Measurements from ENCODE around the gene DTX2. TPM values are rescaled to one million over a fixed set of nuclear protein-coding genes. Genes with fewer than 3 reads are reported as not detected.

Gene DTX2
- total RNA-seq, 1 experiment from 2014 or later, result 37.4 TPM

DNA sequence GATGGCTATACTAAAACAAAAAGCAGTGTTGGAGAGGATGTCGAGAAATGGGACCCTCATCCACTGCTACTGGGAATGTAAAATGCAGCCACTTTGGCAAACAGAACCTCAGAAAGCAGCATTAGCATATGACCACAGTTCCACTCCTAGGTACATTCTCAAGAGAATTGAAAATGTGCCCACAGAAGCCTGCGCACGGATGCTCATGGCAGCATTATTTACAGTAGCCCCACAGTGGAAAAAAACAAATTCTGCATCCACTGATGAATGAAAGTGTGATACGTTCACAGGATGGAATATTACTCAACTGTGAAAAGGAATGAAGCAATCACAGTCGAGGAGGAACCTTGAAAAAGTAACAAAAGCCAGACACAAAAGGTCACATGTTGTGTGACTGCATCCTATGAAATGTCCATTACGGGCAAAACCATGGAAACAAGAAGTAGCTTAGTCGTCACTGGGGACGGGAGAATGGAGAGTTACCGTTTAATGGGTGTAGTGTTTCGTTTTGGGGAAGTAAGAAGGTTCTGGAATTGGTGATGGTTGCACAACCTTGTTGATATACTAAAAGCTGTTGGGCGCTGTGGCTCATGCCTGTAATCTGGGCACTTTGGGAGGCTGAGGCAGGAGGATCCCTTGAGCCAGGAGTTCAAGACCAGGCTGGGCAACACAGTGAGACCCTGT is 46.4 kb downstream of the DTX2 start:
- H3K27me3 ChIP-seq (ENCODE audit: insufficient read depth, low read length), result no peaks in the 10 kb centered on the region
- intact Hi-C loops (cut with micrococcal nuclease), result no loop called here
- H3K4me1 ChIP-seq (ENCODE audit: control insufficient read depth in 1 of 2, insufficient read depth in 2 of 2, low read length in 2 of 2), result peaks cover 16% of the 10 kb centered on the region in 2 experiments
- H3K4me2 ChIP-seq (ENCODE audit: low read length), result no peak overlapping the region
- H3K79me2 ChIP-seq (ENCODE audit: insufficient read depth, low read length), result no peaks in the 10 kb centered on the region
- no peaks in the 10 kb centered on the region for H3K9me3 ChIP-seq (ENCODE audit: control insufficient read depth in 1 of 2, insufficient read depth in 1 of 2, low read depth in 1 of 2, low read length in 2 of 2)
- RAD21 ChIA-PET (ENCODE audit: low non-redundant PET in 1 of 2, low total read pairs in 2 of 2, uncharacterized antibody in 2 of 2, unreplicated experiment in 2 of 2), result no interaction called here
- H3K27ac ChIP-seq (ENCODE audit: low read depth, low read length), result no peak overlapping the region
- ATAC-seq (no peak), DNase-seq (ENCODE audit: low read depth, low spot score) (no peak)
- TSS peak; percentile 30 for BruUV-seq (replicated peaks)
- POLR2A ChIA-PET, result no interaction called here
- no peaks in the 10 kb centered on the region for H4K20me1 ChIP-seq (ENCODE audit: insufficient read depth)
- H3K9ac ChIP-seq (ENCODE audit: low read length), result no peak overlapping the region
- CTCF ChIA-PET, result no interaction called here
- H3K4me3 ChIP-seq (replicated peaks in 1 of 2; ENCODE audit: low read depth in 1 of 2, low read length in 2 of 2), result no peak overlapping the region
- TF ChIP-seq ZNF274 (IDR thresholded peaks at IDR 0.05; ENCODE audit: low read depth, low read length) (no peak), MAX (IDR thresholded peaks at IDR 0.05) (no peak), ZFX (IDR thresholded peaks at IDR 0.05) (no peak), FOSL1 (IDR thresholded peaks at IDR 0.05; ENCODE audit: low read depth) (no peak), POLR2AphosphoS5 (IDR thresholded peaks at IDR 0.05; ENCODE audit: low read depth, low read length) (no peak), ELF1 (IDR thresholded peaks at IDR 0.05; ENCODE audit: borderline replicate concordance, low read depth) (no peak), POLR2A (IDR thresholded peaks at IDR 0.05; ENCODE audit: borderline replicate concordance, extremely low read depth, insufficient read depth, insufficient read length) (no peak), EZH2 (IDR thresholded peaks at IDR 0.05) (no peak), TCF7L2 (IDR thresholded peaks at IDR 0.05; ENCODE audit: borderline replicate concordance, extremely low read depth, insufficient read depth, insufficient read length) (no peak), ZBTB33 (IDR thresholded peaks at IDR 0.05; ENCODE audit: extremely low read depth, insufficient replicate concordance, low read length) (no peak), ATF3 (IDR thresholded peaks at IDR 0.05) (no peak), SIN3A (IDR thresholded peaks at IDR 0.05; ENCODE audit: low read depth) (no peak), CEBPB (IDR thresholded peaks at IDR 0.05; ENCODE audit: low read depth) (no peak), CBX3 (IDR thresholded peaks at IDR 0.05; ENCODE audit: low read depth) (no peak), SRF (IDR thresholded peaks at IDR 0.05; ENCODE audit: low read depth) (no peak), JUND (IDR thresholded peaks at IDR 0.05) (no peak), REST (IDR thresholded peaks at IDR 0.05; ENCODE audit: low read depth) (no peak), EZH2phosphoT487 (IDR thresholded peaks at IDR 0.05; ENCODE audit: borderline replicate concordance) (no peak), EGR1 (IDR thresholded peaks at IDR 0.05; ENCODE audit: low read depth) (no peak)
- no peak overlapping the region for H2AFZ ChIP-seq (ENCODE audit: low read depth, low read length, poor library complexity, severe bottlenecking)
- H3K9me2 ChIP-seq (ENCODE audit: insufficient read depth), result no peaks in the 10 kb centered on the region
- no peaks in the 10 kb centered on the region; a peak in 1 of 4 replicates for H3K36me3 ChIP-seq (ENCODE audit: control insufficient read depth in 1 of 2, insufficient read depth in 2 of 2, low read length in 2 of 2)

Data from HCT116 (cell line).